HS-5 (cell line): ENCODE measurements around the gene CELA1.
A peak's percentile ranks its signal among the peaks of the same experiment; 100 is the strongest.

Experiments used
- DNase-seq: peaks from one replicate; pipeline ENCODE4 v3.0.0-alpha.2; 2012; ENCODE audit warnings: low read depth

Gene CELA1

GRCh38 chr12:51346581-51346980, at the start of gene CELA1:
Gene CELA1, minus strand, starts transcription at chr12:51346679. Its CDS starts 41 bp downstream, at chr12:51346638.
- no peak for DNase-seq

DNA sequence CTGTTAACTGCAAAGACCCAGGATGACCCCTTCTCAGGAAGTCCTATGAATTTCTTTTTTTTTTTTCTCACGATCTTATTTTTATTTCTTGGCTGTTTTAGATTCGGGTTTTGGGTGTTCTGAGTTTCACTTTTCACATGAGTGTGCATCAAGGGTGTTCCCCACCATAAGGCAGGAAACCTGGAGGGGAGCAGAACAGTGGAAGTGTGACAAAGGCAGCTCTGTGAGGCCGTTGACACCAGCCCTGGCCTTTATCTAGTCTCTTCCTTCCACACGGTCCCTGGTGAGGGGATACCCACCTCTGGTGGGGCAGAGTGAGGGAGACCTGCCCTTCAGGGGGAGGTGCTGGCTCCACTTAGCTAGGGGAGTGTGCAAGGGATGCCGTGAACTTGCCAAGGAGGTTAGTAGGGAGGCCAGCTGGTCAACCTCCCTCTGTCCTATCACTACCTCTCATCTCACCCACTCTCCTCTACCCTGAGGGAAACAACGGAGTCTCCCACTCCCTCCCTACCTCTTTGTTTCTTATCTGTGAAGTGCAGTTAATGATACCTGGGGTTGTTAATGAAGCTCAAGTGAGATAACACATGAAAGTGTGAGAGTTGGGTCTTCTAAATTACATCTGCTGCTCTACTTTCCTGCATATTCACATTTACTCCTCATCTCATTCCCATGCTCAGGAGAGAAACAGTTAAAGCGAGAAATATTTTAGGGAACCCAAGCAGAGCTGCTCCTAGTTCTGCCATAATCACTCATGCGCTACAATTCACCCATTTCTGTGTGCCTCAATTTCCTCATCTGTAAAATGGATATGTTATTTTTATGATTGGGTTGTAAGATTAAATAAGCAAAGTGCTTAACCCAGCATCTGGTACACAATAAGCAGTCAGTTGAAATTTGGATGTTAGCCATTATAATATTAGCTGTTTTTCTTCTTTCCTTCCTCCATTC, 49.1 kb upstream of the CELA1 start:
- no peak for DNase-seq

DNA sequence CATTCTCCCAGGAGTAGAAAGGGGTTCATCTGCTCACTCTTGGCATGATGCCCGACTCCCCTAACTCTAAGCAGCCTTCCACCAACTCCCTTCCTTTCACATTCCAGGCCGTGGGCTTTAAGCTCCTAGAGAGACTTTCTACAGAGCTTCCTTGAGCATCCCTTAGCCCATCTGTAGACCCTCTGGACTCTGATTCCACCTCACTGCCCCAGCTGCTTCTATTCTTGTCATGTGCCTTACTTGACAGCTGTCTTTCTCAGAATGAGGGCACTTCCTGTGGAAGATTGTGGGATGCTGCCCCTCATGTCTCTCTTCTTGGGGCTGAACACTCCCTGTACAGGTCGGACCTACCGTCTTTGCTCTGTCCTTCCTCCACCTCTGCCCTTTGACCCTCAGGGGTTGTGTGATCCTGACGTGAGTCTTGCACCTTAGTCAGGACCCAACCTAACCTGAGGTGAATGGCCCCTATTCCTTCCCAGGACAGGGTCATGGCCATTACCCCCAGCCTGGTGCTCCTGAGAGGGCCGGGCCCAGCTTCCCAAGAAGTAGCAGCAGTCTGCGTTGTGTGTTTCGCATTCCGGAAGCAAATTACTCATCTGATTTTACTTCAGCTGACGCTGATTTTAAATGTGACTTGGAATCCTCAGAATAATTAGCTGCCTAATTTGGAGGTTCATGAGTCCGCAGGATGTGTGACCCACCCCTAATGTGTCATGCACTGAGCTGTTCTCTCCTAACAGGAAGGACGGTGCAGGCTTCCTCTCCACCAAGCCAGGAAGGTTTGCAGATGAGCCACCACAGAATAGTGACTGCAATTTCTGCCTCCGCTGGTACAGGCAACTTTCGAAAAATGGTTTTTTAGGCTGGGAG, 47.4 kb upstream of the CELA1 start:
- DNase-seq, result peak; percentile 97

DNA sequence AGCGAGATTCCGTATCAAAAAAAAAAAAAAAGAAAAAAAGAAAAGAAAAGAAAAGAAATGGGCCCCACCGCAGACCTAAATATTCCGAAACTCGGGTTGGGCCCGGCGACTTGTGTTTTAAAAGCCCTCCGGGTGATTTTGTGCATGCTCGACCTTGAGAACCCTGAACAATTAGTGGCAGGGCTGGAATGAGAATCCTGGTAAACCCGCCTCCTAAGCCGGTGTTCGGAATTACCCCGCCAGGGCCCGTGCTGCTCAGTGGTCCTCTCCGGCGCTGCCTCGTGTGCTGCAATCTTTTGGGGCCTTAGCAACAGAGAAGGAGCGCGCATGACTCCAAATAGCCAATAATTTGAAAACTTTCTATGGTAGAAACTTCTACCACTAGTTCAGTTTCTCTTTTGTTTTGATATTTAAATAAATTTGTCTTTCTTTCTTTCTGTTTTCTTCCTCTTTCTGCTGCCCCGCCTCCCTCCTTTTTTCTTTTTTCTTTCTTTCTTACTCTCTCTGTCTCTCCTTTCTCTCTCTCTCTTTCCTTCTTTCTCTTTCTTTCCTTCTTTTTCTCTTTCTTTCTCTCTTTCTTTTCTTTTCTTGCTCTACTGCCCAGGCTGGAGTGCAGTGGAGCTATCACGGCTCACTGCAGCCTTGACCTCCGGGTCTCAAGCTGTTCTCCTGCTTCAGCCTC, 46.2 kb upstream of the CELA1 start:
- DNase-seq, result no peak

DNA sequence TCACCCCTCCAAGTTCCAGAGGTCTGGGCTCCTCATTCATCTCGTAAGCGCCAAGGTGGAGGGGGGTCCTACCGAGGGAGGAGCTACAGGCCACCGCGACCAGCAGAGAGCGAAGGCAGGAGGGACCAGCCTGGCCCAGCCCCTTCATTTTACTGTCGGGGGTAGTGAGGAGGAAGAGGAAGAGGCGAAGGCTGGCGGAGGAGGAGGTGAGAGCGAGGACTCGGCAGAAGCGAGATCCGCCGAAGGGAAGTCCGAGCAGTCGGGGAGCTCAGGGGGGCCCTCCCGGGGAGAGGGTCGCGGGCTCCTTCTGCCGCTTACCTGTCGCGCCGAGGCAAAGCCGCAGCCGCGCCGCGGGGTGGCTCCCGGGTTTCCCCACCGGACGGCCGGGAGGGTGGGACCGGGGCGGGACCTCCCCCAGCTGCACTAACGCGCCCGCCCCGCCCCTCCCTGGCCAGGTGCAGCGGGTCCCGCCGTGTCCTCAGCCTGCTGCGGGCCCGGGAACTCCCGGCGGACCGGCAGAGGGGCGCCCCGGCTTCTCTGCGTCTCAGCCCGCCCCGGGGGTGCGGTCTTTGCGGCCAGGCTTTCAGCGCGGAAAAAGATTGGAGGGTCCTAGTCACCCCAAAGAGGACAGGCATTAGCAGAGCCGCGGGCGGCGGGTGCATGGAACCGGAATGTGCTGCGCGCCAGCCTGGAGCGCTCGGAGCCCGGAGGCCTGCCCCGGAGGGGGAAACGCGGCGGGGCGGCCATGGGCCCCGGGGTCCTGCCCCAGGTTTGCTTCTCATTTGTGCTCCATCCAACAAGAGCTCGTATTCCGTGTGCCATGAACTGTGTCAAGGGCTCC, 45.0 kb upstream of the CELA1 start, which contains the start of gene GALNT6:
Gene GALNT6, minus strand, starts transcription at position 124 of the 841 bp plus-strand sequence. CDS start 11,625 bp downstream, outside the sequence.
- DNase-seq, result no peak

- DNase-seq, result no peak
These were observed 44.4 kb upstream of the CELA1 start for GRCh38 chr12:51390891-51391282.

DNA sequence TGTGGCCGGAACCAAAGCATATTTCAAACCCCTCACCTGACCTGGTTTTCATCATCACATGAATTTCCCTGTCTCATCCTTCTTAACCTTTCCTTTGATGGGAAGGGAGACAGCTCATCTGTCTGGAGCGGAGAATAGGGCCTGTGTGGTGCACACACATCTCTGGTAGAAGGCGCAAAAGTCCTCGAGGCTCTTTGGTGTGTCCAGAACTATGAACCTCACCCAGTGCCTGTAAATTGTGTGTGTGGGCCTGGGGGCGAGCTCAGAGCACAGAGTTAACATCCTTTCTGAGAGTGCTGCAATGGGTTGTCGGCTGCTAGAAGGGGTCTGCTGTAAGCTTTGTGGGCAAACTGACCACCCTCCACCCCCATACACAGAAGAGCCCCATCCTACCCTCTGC, 44.0 kb upstream of the CELA1 start:
- no peak for DNase-seq

DNA sequence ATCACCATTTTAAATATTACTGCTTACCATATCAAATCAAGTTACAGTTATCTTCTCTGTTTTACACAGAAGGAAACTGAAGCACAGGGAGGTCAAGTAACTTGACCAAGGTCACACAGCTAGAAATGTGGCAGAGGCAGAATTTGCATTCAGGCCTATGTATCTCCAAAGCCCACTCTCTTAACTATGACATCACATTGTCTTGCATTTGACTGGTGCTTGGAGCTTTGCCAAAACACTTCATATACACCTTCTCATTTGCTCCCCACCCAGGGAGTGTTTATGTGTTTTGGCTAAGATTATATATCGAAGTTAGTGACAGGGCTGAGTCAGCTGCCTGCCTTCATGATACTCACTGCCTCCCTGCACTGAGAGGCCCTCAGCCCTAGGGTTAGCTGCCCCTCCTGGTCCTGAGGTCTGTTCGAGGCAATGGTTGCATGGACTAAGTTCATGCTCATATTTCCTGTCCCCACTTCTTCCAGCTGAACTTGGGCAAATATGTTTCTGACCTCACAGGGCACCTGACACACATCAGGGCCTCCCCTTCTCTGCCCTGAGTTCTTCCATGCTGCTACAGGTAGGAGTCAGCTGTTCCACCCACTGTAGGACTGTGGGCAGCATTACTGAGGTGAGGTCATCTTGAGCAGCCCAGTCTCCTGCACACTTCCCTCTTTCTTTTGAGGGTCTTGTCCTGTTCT, 43.0 kb upstream of the CELA1 start:
- no peak for DNase-seq

DNA sequence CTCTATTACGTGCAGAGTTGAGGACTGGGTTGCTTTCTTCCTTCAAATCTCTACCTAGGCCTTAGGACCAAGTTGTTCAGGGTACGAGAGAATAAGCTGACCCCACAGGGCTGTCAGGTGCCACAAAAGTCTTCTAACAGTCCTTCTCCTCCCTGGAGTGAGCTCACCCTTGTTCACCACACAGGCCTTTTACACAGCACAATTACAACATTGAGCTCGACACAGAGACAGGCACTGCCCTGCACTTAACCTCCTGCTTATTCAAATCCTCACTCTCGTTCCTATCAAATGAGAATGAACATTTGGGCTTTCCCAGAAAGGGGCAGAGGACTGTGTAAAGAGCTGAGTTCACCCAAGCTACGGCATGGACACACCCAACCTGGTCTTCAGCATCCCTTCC, 42.4 kb upstream of the CELA1 start:
- DNase-seq, result no peak

GRCh38 chr12:51388069-51388799, 41.8 kb upstream of the CELA1 start:
- DNase-seq, result no peak

DNA sequence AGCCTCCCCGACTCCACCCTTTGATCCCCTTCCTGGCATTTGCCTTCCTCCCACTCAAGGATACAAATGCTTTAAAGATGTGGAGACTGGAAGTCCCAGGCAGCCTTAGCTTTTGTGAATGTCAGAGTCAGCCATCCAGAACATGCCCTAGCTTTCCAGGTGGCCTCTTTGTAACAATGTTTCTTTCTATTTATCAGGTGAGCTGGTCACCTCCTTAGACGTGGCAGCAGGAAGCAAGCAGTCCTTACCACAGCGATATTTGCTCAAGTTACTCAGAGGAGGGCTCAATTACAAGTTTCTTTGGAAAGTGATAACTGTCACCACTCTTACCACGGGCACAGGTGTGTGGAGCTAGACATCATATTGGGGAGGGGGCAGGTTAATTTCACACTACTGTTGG, 39.9 kb upstream of the CELA1 start:
- DNase-seq, result no peak

DNA sequence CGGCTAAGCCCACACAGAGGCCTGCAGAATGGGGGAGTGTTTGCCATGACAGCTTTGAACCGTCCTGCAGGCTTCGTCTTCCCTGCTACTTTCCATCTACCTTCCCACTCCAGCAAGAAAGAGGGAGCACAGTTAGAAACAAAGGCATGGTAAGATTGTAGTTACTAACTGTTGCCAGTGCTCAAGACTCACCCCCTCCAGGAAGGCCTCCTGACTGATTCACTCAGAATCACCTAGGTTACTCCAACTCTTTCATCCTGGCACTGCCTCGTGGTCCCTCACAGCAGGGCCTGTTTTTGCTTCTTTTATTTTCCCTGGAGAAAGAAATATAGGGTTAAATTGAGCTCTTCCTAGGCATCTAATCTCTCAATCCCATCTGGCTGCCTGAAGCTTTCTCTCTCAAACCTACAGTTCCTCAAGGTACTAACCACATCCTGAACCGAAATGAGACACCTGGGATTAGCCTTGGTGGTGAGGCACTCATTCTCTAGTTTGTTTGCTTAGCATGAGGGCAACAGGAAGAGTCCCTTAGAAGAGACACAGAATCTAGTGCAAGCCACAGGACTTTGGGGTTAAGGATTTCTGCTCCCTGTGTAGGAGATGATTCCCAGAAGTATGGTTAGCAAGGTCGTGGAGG, 36.9 kb upstream of the CELA1 start:
- no peak for DNase-seq

DNA sequence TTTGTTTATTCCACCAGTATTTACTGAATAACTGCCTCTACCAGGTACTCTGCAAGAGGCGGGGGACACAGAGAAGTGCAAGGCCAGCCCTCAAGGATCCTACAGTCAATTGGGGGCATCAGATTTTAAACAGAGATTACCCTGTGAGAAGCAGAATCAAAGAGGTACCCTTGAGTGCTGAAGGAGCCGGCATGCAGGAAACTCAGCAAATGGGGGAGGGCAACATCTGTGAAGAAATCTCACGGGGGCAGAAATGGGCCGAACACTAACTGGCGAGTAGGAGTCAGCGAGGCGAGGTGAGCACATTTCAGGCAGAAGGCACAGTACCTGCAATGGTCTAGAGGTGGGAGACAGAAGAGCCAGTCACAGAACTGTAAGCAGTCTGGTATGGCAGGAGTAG, 35.7 kb upstream of the CELA1 start:
- no peak for DNase-seq

DNA sequence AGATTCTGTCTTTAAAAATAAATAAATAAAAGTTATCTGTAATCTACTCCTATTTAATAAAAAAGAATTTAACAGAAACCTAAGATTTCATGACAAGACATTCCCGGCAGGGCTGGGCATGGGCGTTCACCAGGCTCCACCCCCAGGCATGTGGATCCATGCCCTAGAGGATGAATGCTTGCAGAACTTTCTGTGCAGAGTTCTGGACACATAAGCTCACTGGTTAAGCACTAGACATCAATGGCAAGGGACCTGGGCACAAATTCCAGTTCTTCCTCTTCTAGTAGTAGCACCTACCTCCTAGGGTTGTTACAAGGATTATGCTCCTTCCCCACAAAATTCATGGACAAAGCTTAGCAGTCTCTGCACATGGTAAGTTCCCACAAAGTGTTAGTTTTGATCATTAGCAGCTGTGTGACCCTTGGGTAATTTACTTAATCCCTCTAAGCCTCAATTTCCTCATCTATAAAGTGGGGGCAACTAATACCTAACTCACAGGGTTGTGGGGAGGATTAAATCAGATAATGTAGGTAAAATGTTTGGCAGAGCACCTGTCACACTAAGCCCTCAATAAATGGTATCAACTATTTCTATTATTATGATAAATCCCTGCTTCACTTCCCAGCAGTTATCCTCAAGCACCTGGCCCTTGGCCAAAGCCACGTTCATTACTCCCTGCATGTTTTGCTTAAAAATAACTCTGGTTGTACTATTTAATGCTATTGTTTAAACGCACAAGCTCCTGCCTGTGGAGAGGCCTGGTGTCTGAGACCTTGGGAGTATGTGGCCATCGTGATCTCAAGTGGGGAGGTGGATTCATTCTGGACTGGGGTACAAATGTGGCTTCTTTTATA, 35.0 kb upstream of the CELA1 start:
- no peak for DNase-seq

GRCh38 chr12:51379571-51379970, 33.1 kb upstream of the CELA1 start:
- no peak for DNase-seq

DNA sequence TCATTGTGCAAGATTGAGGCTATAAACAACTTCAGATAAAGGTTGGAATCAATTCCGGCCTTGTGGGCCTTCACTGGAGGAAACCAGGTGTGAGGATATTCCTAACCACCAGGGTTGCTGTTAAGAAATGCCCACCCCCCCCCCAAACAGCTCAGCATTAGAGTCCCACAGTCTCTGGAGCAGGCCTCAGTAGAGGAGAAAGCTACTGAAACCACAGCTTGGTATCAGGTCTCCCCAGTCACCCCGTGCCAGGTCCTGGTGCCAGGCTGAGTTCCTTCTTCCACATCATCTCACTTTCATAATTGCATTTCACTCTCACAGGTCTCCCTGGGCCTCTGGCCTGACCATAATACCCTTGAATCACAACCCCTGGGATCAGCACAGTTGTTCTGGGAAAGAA, 32.3 kb upstream of the CELA1 start:
- no peak for DNase-seq

GRCh38 chr12:51377099-51377984, 30.9 kb upstream of the CELA1 start:
- no peak for DNase-seq
